Non-pigmented ciliary epithelial cell (primary cell): Measurements from ENCODE around the gene FUT8.
"Not testable (repeated sequence)": the region's sequence is repeated elsewhere in the genome, so short reads cannot be mapped to it uniquely, and the experiment has no call there.

ENCODE experiments used
- DNase-seq: peaks from one replicate; pipeline ENCODE4 v3.0.0-alpha.2; 2010; ENCODE audit warnings: low read depth

Gene FUT8

DNA sequence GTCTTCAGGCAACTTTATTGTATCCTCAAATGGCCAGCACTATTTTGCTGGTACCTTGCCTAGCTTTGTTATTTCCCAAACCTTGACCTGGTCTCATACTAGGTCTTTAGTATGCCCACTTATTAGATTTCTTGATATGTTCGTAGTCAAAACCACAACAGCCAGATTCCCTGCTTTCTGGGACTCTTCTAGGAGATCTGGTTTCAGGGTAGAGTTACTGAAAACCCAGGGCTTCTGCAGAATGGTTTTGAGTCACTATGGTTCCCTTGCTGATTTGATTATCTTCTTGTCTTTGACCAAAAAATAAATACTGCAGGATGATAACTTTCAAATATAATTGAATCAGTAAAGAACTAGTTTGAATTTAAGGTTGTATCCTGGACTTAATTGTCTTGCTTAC is 211.2 kb downstream of the FUT8 start:
- DNase-seq, result no peak

DNA sequence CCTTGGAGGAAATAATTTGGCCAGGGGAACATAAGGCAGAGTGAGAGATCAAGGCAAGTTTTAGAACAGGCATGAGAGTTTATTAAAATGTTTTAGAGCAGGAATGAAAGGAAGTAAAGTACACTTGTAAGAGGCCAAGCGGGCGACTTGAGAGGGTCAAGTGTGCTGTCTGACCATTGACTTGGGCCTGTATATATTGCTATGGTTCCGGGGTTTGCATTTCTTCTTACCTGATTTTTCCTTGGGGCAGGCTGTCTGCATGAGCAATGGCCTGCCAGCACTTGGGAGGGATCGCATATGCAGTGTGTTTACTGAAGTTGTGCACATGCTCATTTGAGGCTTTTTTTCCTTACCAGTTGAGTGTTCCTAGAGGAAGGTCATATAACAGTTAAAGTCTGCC is 214.8 kb downstream of the FUT8 start:
- no peak for DNase-seq

DNA sequence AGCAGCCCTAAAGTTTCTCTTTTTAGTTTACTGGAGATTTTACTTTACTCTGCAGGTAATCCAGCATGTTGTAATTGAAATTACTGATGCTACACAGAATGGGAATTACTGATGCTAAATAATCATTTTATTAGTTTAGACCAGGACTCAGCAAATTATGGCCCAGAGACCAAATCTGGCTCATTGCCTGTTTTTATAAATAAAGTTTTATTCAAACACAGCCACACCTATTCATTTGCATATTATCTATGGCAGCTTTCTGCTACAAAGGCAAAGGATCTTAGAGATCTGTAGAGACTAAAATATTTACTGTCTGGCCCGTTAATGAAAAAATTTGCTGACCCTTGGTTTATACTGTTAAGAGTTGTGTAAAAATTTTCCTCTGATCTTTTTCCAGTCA is 216.1 kb downstream of the FUT8 start:
- no peak for DNase-seq

DNA sequence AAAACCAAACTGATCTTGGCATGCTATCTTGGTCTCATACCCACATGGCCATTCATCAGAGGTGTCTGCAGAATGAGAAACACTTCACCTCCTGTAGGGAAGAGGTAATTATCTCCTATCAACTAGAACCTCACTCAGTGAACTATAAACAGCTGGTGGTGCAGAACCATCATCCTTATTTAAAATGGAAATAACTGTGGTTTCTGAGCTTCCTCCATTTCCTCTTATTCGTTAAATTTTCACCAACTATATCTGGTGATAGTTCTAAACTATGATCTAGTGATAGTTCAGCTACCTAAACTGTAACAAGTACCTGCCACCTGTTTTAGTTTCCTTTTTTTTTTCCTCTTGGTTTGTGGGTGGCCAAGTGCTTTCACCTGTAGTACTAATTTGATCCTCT is 218.5 kb downstream of the FUT8 start:
- DNase-seq, result no peak

DNA sequence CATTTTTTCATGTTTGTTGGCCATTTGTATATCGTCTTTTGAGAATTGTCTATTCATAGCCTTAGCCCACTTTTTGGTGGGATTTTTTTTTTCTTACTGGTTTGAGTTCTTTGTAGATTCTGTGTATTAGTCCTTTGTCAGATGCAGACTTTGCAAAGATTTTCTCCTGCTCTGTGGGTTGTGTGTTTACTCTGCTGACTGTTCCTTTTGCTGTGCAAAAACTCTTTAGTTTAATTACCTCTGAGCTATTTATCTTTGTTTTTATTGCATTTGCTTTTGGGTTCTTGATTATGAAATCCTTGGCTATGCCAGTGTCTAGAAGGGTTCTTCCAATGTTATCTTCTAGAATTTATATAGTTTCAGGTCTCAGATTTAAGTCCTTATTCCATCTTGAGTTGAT is 220.0 kb downstream of the FUT8 start:
- DNase-seq, result no peak

DNA sequence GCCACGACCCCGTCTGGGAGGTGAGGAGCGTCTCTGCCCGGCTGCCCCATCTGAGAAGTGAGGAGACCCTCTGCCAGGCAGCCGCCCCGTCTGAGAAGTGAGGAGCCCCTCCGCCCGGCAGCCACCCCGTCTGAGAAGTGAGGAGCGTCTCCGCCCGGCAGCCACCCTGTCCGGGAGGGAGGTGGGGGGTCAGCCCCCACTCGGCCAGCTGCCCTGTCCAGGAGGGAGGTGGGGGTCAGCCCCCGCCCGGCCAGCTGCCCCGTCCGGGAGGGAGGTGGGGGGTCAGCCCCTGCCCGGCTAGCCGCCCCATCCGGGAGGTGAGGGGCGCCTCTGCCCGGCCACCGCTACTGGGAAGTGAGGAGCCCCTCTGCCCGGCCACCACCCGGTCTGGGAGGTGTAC is 221.1 kb downstream of the FUT8 start:
- not testable (repeated sequence) for DNase-seq

DNA sequence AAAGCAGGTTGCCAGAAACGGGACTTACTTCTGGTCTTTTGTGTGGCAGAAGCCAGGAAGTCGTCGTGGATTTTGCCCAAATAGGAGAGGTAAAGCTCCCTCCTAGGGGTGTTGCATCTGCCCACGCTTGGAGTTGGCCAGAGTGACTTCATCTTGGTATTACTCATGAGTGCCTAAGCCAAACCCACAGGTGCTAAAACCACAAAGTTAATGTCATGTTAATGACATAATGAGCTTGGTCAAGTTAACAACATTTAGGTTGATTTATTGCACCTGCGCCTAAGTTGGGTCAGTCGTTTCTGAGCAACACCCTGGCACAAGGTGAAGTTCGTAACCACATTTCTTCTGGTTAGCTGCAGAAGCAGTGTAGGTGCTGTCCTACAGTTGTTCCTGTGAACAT is 225.2 kb downstream of the FUT8 start:
- peak; percentile 6 for DNase-seq

DNA sequence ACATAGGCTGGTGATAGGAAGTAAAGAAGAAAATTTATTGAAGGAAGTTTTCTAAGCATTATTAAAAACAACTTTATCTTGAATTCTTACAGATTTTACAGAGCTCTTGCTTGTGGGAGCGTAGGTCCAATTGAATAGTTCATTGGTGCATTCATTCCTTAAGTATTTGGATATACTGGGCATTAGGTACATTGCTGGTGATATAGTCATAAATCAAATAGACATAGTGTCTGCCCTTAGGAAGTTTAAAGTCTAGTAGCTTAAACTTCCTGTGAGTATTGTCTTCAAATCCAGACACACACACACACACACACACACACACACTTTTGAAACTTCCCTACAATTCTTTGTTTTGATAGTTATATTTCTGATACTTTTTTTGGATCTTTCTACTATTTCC is 226.7 kb downstream of the FUT8 start:
- peak; percentile 13 for DNase-seq

DNA sequence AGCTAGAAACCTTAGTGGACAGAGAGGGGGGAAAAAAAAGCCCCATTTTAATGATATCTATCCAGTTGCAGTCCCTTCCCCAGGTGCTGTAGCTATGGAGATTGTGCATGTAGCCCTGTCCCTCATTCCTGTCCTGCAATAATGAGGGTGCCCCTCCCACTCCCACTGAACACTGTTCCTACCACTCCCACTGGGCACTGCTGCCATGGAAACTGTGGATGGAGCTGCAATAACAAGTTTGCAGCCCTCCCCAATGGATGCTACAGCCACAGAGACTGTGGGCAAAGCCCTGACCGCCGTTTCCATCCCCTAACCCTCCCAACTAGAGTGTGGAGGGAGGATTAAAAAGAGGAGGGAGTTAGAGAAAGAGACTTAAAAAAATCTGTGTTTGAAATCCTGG is 238.3 kb downstream of the FUT8 start:
- no peak for DNase-seq

DNA sequence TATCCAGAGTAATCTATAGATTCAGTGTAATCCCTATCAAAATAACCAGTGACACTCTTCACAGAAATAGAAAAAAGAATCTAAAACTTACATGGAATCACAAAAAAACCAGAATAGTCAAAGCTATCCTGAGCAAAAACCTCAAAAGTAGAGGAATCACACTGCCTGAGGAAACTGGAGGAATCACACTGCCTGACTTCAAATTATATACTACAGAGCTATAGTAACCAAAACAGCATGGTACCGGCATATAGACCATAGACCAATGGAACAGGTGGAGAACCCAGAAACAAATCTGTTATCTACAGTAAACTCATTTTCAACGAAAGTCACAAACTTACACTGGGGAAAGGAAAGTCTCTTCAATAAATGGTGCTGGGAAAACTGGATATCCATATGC is 244.0 kb downstream of the FUT8 start:
- DNase-seq, result no peak

DNA sequence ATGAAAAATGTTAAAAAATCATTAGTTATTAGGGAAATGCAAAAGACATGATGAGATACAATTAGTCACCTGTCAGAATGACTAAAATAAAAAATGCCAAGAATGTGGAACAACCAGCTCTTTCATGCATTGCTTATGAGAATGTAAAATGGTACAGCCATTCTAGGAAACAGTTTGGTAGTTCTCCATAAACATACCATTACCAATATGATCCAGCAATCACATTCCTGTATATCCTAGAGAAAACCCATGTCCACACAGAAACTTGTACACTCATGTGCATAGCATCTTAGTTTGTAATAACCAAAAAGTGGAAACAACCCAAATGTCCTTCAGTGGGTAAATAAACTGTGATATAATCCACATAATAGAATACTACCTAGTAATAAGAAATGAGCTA is 245.7 kb downstream of the FUT8 start:
- DNase-seq, result peak; percentile 19

DNA sequence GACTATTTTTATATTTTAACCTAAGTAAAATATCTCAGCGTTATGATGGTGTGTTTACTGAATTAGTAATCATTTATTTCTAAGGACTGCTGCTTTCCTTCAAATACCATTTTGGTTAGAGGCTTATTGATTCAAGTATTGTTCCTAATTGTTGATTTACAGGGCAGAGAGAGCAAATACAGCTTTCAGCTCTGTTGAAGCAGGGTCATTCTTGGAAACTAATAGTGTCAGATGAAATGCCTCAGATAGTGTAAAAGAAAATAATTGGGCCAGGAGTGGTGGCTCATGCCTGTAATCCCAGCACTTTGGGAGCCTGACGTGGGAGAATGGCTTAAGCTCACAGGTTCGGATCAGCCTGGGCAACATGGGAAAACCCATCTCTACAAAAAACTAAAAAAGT is 249.3 kb downstream of the FUT8 start:
- no peak for DNase-seq

DNA sequence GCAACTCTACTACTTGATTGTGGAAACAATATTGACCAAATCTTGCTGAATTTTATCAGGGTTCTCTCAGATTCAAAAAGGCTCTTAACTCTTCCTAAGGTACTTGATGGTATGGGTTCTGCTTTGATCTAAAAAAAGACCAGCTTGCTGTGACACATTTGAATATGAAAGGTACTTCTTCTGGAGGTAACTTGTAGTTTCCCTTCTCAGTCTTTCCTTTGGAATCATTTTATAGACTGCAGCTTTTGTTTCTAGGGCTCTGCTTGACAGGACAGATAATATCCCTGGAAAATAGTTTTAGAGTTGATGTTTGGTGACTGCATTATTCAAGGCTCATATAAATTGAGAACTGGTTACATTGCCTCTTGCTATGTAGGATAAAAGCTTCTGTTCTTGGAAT is 251.9 kb downstream of the FUT8 start:
- no peak for DNase-seq

DNA sequence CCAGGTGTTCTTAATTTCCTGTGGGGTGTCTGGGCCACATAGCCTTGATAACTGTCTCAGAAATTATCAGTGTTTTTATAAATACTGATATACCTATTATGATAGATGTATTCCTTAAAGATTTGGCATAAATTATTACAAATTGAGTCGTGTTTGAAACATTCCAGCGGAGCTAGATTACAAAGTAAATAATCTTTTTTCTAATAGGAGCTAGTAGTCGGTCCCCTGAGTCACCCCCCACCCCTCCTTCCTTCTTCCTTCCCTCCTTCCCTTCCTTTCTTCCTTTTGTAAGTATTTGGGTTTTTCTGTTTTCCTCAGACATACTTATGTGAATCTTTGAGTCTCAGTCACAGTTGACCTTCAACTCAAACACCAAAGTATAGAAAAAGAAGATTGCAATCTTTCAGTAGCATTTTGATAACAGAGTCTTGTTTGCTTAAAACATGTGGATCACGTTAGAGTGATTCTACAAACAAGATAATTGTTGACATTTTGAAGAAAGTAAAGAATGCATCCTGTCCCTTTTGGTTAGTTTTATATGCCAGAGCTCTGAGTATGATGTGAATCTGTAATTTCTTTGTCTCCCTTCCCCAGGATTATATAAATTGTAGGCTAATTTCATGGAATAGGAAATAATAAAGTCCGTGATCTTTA is 264.0 kb downstream of the FUT8 start:
- no peak for DNase-seq

DNA sequence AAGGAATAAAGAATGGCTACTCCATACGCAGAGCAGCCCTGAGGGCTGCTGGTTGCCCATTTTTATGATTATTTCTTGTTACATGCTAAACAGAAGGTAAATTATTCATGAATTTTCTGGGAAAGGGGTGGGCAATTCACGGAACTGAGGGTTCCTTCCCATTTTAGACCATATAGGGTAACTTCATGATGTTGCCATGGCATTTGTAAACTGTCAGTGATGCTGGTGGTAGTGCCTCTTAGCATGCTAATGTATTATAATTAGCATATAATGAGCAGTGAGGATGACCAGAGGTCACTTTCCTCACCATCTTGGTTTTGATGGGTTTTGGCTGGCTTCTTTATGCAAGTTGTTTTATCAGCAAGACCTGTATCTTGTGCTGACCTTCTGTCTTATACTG is 273.0 kb downstream of the FUT8 start:
- no peak for DNase-seq

DNA sequence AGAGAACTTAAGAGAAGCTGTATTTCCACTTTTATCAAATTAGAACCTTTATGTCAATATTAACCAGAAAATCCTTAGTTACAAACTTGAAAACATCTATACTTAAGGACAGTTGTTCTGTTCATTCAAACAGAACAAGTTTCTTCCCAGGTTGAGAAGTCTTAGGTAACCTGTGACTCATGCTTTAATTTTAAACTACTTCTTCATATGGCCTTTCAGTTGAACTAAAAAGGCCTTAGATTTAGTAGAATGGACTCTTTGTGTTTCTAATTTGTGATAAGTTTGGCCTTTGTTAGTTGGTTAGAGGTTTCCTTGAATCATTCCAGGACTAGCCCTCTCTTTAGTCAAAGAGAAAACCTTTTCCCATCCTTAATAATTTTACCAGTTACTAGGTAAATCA is 274.2 kb downstream of the FUT8 start:
- no peak for DNase-seq

DNA sequence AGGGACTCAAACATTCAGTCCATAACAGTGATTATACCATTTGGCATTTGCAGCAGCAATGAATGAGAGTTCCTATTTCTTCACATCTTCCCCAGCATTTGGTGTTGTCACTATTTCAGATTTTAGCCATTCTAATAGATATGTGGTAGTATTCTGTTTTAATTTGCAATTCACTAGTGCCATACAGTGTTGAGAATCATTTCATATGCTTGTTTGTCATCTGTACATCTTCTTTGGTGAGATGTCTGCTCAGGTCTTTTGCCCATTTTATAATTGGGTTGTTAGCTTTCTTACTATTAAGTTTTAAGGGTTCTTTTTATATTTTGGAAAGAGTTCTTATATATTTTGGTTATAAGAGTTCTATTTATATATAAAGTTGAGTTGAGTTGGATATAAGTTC is 276.5 kb downstream of the FUT8 start:
- DNase-seq, result no peak

DNA sequence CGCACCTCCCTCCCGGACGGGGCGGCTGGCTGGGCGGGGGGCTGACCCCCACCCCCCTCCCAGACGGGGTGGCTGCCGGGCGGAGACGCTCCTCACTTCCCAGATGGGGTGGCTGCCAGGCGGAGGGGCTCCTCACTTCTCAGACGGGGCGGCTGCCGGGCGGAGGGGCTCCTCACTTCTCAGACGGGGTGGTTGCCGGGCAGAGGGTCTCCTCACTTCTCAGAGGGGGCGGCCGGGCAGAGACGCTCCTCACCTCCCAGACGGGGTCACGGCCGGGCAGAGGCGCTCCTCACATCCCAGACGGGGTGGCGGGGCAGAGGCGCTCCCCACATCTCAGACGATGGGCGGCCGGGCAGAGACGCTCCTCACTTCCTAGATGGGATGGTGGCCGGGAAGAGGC is 280.0 kb downstream of the FUT8 start:
- DNase-seq, result not testable (repeated sequence)

DNA sequence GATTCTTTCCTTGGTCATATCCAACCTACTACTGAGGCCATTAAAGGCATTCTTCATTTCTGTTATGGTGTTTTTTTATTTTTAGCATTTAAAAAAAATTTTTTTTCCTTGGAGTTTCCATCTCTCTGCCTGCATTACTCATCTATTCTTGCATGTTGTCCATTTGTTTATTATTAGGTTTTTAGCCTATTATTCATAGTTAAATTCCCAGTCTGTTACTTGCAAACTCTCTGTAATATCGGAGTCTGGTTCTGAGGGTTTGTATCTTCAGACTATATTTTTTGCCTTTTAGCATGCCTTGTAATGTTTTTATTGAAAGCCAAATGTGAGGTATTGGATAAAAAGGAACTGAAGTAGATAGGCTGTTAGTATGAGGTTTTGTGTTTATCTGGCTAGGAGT is 284.3 kb downstream of the FUT8 start:
- no peak for DNase-seq

DNA sequence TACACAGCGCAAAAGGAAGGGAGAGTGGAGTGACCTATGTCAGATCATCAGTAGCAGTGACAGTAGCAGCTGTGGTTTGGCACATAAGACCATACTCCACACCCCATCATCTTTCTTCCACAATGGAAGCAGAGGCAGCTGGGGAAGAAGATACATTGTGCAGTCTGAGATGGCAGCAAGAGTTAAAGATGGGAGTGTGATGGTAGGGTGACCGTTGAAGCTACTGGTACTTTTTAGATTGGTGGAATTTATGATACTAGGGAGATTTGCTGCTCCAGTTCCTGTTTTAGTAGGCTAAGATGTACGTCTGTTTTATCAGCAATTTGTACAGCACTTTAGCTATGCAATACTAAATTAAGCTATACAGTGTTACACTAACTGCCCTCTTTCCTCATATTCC is 291.0 kb downstream of the FUT8 start:
- DNase-seq, result no peak

DNA sequence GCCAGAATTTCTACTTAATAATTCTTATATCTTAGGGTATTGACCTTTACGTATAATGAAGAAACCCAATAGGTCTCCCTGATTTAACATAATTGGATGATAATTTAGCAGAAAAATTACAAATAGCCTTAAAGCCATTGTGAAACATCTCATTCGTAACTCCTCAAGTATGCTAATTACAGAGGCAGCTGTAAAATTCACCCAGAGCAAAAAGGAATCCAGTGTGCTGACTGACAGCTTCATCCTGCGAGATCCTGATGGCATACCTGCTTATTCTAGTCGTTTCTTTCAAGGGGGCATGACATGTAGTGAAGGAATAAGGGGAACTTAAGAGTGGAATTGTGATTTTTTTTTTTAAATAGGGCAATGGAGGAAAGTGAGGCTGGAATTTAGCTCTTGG is 291.5 kb downstream of the FUT8 start:
- no peak for DNase-seq

DNA sequence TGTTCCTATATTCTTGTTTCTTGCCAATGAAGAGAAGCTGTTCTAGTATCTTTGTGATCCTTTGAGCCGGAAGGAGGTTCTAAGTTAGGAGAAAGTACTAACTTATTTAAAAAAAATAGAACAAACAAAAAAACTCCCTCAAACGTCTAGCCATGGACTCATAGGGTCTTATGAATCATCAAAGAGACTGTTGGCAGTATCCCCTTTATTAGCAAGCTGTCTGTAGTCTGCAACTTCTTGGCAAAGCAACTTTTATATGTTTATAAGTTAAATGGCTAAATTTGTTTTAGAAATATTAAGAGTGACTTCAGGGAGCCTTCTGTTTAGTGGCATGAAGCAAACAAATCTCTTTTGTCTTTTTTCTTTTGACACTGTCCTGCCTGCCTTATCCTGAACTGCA is 291.9 kb downstream of the FUT8 start:
- DNase-seq, result no peak

DNA sequence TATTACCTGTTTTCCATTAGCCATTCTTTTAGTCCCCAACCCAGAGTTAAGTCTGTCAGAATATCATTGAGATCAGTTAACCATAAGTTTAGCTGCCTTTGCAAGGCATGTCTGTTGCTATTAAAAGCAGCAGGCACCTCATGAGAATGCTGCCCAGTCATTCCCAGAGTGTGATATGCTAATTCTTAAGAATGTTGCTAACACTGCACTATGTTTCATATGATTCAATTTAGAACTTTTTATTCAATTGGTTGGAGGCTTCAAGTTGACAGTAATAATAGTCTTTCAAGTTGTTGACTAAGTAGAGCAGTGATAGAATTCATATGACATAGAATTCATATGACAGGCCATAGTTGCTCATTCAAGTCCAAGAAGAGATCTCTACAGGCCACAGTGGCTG is 292.3 kb downstream of the FUT8 start:
- DNase-seq, result no peak

DNA sequence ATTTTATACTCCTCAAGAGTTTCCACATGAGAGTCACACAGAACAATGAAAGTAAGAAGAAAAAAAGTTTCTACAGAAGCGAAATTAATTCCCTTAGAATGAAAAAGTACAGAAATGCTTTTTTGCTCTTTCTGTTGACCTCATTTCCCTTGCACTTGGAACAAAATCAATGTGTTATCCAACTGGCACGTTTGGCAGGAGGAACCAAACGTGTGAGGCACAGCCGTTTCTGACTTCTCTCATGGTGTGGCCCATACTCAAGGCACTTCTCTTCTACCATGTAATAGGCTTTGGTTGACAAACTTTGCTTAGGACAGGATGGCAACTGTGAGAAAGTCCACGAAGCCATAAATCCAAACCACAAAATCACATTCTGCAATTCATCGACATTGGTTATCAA is 297.0 kb downstream of the FUT8 start:
- DNase-seq, result no peak

DNA sequence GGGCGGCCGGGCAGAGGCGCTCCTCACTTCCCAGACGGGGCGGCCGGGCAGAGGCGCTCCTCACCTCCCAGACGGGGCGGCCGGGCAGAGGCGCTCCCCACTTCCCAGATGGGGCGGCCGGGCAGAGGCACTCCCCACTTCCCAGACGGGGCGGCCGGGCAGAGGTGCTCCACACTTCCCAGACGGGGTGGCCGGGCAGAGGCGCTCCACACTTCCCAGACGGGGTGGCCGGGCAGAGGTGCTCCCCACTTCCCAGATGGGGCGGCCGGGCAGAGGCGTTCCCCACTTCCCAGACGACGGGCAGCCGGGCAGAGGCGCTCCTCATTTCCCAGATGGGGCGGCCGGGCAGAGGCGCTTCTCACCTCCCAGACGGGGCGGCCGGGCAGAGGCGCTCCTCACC is 304.3 kb downstream of the FUT8 start:
- DNase-seq, result not testable (repeated sequence)
